Cerebellar cortex (tissue), 1 donor: Measurements from ENCODE around the gene C2CD4A.

Experiments used
- DNase-seq: peaks from one replicate; pipeline ENCODE4 v3.0.0-alpha.2; 2015; ENCODE audit warnings: low spot score

Gene C2CD4A

DNA sequence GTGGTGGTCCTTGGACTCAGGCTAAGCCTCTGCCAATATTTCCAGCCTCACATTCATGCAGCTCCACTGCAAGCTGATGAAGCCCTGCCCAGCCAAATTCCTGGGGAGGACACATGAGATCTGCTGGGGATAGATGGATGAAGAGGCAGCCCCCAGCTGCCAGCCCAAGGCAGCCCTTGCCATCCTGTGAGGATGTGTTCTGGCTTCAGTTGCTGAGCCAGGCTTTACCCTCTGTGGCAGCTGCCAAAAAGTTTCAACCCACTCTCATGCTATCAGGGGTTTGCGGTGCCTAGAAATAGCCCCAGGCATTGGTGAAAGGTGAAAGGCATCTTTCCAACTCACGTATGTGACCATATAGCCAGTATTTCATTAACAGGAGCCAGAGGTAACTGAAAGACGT, 37.6 kb downstream of the C2CD4A start:
- DNase-seq = no peak

DNA sequence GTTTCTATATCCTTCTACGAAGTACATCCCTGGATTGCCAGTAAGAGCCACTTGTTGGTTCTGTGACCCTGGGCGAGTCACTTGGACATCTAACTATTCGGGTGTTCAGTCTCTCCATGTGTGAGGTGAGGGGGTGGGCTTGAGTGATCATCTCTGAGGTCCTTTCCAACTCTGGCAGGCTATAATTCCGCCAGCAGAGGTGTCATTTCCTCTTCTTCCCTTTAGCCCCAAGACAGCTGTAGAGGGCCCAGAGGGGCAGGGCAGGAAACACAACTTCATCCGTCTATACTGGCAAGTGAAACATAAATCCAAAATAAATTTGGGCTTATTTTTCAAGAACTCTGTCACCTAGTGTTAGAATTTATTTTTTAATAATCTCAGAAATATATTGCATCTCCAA, 38.1 kb downstream of the C2CD4A start:
- DNase-seq = no peak

DNA sequence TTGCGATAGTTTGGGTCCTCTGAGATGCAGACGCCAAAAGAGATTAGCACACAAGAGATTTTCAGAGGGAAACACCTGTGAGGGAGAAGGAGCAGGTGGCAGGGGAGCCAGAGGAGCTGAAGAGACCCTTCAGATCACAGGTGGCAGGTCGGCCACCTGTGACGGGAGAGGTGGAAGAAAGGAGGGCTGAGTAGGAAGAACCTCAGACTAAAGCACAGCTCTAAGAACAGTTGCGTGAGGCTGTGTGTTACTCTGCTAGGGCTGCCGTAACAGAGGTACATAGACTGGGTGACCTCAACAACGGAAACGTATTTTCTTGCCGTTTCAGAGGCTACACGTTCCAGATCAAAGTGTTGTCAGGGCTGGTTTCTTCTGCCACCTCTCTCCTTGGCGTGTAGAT, 38.5 kb downstream of the C2CD4A start:
- DNase-seq = no peak

DNA sequence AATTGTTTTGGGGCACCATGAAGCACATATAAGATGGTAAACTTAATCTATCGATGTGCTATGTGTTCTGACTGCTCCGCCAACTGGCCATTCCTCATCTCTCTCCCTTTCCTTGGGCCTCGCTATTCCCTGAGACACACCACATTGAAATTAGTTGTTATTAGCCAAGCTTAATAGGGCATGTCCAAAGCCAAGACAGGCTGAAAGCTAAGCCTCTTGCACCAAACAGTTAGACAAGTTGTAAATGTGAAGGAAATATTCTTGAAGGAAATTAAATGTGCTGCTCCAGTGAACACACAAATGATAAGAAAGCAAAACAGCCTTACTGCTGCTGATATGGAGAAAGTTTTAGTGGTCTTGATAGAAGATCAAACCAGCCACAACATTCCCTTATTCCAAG, 39.3 kb downstream of the C2CD4A start:
- DNase-seq = no peak

DNA sequence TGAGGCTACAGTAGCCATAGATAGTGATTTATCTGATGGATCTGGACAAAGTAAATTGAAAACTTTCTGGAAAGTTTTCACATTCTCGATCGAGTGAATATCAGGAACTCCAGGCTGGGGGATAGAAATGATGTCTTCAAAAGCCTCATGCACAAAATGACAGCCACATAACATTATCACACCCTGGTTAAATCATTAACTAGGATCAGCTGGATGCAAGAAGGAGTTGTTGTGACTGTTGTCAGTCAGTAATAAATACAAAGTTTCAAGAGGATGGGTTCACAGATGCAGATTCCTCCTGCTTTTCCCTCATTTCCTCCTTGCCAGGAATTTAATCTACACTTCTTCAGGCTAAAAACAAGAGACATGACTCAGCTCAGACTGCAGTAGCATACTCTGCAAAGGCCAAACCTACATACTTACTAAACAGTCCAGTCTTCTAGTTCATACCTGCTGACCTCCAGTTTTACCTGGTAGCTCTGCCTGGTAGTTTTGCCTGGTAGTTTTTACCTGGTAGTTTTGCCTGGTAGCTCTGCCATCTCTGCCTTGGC, 40.9 kb downstream of the C2CD4A start:
- no peak for DNase-seq

DNA sequence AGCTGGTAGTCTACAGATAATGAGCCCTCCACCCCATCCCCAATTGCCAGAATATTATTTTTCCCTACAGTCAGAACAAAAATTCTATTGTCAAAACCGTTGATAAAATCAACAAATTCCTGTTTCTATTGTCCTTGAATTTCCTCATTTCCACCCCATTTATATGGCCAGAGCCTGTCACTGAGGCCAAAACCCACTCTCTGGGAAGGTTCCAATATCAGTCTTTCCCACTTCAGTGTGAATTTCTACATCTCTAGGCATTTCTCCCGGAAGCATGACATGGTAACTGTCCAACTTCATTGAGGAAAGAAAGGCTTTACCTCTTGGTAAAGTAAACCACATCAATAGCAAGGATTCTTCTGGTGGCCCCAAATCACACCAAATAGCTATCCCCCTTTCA, 41.6 kb downstream of the C2CD4A start:
- DNase-seq = no peak

DNA sequence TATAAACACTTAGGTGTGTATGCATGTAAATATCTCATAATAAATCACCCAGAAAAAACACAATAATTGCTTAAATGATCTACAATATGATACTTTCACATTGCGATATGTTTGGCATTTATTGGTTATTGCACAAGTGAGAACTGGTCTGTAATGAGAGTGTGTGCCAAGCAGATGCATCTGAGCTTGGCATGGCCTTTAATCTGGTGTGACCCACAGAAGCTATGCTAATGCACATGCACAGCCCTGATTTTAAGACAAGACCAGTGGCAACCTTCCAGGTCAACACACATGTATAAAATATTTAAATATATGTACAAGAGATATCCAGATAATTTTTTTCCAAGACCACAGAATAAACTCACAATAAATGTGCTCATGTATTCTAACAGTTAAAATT, 42.7 kb downstream of the C2CD4A start:
- DNase-seq = no peak

DNA sequence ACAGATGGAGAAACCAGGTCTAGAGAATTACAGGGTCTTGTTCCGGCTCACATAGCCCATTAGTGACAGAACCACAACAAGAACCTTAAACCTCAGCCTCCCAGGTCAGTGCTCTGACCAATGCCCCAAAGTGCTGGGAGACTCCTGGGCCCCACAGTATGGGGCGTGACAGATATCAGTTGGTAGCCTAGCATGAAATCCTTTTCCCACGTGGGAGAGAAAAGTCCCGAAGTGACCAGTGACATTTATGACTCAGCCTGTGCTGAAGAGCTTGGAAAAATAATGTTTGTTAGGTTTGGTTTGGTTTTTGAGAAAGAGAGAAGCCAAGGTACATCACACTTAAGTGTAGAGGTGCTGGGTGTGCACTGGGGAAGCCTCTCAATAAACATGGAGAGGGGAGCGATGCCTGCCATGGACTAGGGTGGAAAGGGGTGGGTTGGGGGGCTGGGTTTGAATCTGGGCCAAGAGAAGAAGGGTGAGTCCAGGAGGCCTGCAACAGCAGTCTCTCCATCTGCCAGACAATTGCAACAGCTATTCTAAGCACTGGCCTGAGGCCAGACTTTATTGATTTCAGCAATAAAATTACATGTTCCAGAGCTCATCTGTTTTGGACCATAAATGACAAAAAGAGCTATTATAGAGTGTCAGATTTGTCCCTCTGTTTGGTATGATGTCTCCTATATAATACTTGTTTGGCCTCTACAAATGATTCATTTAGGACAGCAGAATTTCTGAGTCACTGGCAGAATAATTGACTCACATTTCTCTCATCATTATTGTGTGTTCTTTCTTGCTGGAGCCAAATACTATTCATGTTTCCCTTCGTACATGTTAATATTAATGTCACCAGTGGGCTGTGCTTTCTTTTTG, 43.4 kb downstream of the C2CD4A start:
- DNase-seq = no peak

DNA sequence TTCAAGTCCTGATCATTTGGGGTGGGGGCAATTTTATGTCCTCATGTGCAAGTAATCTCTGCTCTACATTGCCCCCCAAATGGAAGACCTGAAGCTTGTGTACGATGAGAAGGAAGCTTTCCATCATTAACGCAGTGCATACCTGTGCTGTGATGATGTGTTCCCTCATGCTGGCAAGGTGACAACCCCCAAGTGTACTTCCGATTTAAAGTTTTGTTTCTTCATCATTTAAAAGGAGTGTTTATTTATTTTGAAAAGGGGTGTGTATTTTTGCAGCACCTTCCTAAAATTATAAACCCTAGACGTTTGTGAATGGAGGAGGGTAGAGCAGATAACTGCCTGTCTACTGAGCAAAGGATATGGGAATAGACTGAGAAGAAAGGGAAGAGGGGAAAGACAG, 45.3 kb downstream of the C2CD4A start:
- DNase-seq = no peak

DNA sequence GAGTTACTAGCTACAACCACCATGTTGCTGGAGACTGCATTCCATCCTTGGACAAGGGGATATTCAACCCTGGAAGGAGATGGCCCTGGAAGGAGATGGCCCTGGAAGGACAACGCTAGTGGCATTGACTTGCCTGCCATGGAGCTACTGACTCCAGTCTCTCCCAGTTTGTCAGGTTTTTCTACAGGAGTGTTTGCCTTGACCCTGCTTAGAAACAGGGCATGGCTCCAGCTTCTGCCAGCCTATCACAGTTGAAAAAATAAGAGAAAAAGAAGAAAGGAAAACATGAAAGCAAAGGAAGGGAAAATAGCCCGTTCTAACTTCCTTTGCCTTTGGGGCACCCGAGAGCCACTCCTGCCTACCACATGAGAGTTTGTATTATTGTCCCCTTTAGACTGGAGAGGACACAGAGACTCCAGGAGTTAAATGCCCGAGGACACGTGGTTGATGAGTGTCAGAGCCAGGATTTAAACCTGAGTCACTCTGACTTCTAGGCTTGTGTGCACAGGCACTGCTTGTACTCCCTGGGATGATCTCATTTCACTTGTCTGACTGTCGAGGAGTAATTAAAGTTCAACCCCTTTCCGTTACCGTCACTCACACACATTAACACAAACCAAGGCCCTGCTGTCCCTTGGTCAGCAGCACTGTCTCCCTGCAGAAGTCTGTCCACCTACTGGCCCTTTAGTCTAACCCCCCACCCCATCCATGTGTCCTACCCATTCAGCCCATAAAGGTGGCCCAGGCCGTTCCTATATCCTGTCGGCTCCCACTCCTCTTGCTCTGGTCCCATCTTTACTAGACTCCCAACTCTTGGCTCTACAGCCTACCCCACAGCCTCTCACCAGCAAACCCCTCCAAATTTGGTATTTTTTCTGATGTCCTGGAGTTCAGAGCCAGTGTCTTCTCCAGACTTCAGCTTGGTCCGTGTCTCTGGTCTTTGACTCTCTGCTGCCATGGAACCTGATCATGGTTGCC, 46.1 kb downstream of the C2CD4A start:
- DNase-seq = no peak

DNA sequence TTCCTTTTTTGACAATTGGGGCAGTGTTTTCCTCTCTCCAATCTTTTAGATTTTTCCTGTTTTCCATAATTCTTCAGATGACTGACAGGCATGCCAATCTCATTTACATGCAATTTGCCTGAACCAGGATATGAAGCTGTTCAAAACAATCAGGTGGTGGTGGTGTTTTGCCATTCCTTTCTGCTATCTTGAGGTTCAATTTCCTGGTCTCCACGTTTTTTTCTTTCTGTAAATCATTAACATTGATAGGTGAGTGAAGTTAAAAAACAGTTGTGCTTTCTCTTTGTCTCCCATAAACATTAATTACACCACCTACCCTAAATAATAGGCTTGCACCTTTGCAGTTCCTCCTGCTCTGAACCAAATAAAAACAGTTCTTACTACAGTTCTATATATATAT, 49.1 kb downstream of the C2CD4A start:
- DNase-seq = no peak

DNA sequence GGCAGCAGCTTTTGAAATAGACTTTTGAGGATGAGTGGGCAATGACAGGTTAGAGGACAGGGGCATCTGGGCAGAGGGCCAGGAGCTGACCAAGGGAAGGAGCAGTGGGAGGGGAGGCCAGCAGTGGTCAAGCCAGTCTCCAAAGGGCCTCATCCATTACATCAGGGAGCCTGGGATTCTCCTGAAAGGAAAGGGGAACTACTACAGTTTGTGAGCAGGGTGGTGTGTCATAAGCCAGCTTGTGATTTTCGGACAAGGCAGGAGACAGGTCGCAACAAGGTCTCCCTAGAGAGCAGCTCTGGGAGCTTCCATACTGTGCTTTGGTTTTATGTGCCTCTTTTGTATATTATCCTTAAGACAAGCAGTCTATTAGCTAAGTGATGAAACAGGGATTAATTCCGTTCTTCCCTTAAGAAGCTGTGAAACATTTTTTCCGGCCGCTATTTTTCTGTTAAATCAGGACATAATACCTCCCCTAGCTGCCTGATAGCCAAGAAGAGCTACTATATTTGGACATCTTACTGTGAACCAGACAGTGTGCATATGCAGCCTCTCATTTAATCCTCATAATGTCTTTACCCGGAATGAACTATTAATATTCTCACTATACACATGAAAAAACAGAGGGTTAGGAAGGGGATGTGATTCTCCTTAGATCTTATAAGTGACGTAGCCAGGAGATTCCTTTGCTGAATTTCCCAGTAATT, 51.9 kb downstream of the C2CD4A start:
- no peak for DNase-seq

DNA sequence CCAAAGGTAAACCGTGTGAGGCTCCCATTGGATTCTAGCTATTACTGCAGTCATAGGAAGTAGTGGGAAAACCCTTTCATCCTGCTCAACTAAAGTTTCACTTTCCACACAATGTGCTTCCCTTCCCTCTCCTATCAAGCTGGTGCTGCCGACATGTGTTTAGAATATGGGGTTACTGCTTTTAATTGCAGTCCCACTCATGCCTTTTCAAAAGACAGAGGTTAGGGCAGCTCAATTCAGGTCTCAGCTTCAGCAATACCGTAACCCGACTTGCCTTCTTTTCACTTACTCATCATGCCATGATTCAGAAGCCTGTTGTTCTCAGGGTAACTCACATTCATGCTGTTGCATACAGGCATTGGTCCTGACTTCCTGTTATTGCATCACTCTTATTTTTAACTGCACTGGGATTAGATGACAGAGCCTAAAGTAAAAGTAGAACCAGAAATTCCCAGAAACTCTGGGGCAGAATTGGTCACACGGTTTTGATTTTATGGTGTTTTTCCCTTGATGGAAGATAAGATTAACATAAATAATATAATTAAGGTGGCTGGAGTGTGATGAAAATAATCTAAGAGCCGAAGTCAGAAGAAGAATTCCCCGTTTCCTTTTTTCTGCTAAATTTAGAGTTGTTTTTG, 52.6 kb downstream of the C2CD4A start:
- no peak for DNase-seq

DNA sequence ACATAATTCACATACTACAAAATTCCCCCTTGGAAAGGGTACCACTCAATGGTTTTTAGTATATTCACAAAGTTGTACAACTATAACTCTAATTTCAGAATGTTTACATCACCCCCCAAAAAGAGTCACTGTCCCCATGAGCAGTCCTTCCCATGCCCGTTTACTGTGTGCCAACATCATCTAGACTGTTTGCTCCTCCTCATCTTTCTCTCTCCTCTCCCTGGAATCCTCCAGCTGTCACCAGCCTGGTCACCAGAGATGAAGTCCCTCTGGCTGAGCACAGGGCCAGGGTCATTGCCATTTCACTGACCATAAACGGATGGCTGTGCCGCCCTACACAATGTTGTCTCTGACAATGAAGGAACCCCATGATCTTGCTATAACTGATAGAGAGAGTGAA, 53.1 kb downstream of the C2CD4A start:
- DNase-seq = no peak
